Panc1 (cell line): ENCODE data around the gene ZNF214. TPM values are rescaled to one million over a fixed set of nuclear protein-coding genes. Genes with fewer than 3 reads are reported as not detected.

ENCODE experiments used
- ATAC-seq: fragments of 200-7000 bp; cut with Tn5 transposase; 2 replicates; pipeline ENCODE4 v1.9.1; 2020; ENCODE audit warnings: mild to moderate bottlenecking, moderate library complexity
- BruUV-seq: library from RNA; stranded (reverse); fragments of 400-500 nt; replicated peaks from 2 replicates; lab custom pipeline; 2021; lab: Mats Ljungman, UMichigan
- CTCF ChIA-PET: fragments of 300-600 bp; sonication (Branson Sonifier 250); formaldehyde crosslinking; loops from one replicate; lab custom pipeline; 2022; ENCODE audit warnings: antibody characterized with exemption; lab: Charles Lee
- POLR2A ChIA-PET: fragments of 300-600 bp; sonication (Branson Sonifier 250); formaldehyde crosslinking; loops from one replicate; lab custom pipeline; 2022; ENCODE audit warnings: antibody characterized with exemption; lab: Charles Lee
- DNase-seq: peaks from one replicate; pipeline ENCODE4 v3.0.0-alpha.2; 2010; ENCODE audit warnings: low read depth, low spot score
- H3K27ac ChIP-seq: 2 replicates; pipeline ENCODE4 v1.5.1; 2011; ENCODE audit warnings: mild to moderate bottlenecking, low read length, inconsistent platforms
- H3K27me3 ChIP-seq: fragments of 200-500 bp; sonication (Bioruptor generic); 2 replicates; pipeline ENCODE4 v1.6.0; 2014; ENCODE audit warnings: low read length, inconsistent platforms; ENCODE audit not compliant: control insufficient read depth, insufficient read depth
- H3K36me3 ChIP-seq: fragments of 200-500 bp; sonication (Bioruptor generic); 2 replicates; pipeline ENCODE4 v1.5.1; 2014; ENCODE audit warnings: inconsistent platforms, mild to moderate bottlenecking, low read length, moderate library complexity; ENCODE audit not compliant: control insufficient read depth, insufficient read depth
- H3K4me1 ChIP-seq: 2 replicates; pipeline ENCODE4 v1.5.1; 2011; ENCODE audit warnings: inconsistent platforms, mild to moderate bottlenecking, low read length, moderate library complexity; ENCODE audit not compliant: control insufficient read depth, insufficient read depth
- H3K4me3 ChIP-seq, 2 experiments: 2 replicates each; pipeline ENCODE4 v1.5.1; 2011 to 2012; ENCODE audit warnings: low read depth in 2 of 2, low read length in 2 of 2, mild to moderate bottlenecking in 2 of 2, inconsistent platforms in 1 of 2, moderate library complexity in 1 of 2
- H3K9me3 ChIP-seq: fragments of 200-500 bp; sonication (Bioruptor generic); 2 replicates; pipeline ENCODE4 v1.5.1; 2014; ENCODE audit warnings: low read depth, mild to moderate bottlenecking, inconsistent platforms, low read length, moderate library complexity; ENCODE audit not compliant: control insufficient read depth, insufficient read depth
- POLR2AphosphoS5 ChIP-seq: IDR thresholded peaks from 2 replicates; pipeline ENCODE4 v1.6.1; 2012; ENCODE audit warnings: mild to moderate bottlenecking, low read depth, low read length, moderate library complexity
- SIN3A ChIP-seq: IDR thresholded peaks from 2 replicates; pipeline ENCODE4 v1.6.1; 2012; ENCODE audit warnings: low read depth, mild to moderate bottlenecking, low read length, moderate library complexity, borderline replicate concordance; ENCODE audit not compliant: insufficient read depth
- TCF7L2 ChIP-seq: IDR thresholded peaks from 2 replicates; pipeline ENCODE4 v1.6.1; 2011; ENCODE audit warnings: mild to moderate bottlenecking, low read depth, low read length, inconsistent platforms
- in situ Hi-C: cut with HindIII; loops from 2 replicates; pipeline ENCODE4 v1.10.0; 2016; ENCODE audit warnings: low sequenced_read_pairs, low pct_unique_long_range_greater_than_20kb
- intact Hi-C: fragments of 100-400 bp; cut with micrococcal nuclease; formaldehyde crosslinking; loops from one replicate; pipeline ENCODE4 v1.10.0; 2022; ENCODE audit not compliant: unreplicated experiment
- total RNA-seq: library from RNA; stranded (reverse); gene quantifications from one replicate; pipeline ENCODE4 v1.2.1, GENCODE V29; 2021; ENCODE audit not compliant: unreplicated experiment
- TF ChIP-seq, protein P1 (sequence below): fragments of 450-650 bp; IDR thresholded peaks from 2 replicates; pipeline ENCODE4 v1.5.1; 2017; ENCODE audit warnings: mild to moderate bottlenecking
- TF ChIP-seq, protein P2 (sequence below), 2 experiments: IDR thresholded peaks; 2 replicates each; pipeline ENCODE4 v1.6.1; 2011 to 2012; ENCODE audit warnings: low read depth in 2 of 2, control low read depth in 1 of 2, low read length in 1 of 2, mild to moderate bottlenecking in 1 of 2, moderate library complexity in 1 of 2; ENCODE audit not compliant: insufficient read depth in 1 of 2

ZNF214 gene
- total RNA-seq, 1 experiment from 2014 or later = 3.0 TPM

DNA sequence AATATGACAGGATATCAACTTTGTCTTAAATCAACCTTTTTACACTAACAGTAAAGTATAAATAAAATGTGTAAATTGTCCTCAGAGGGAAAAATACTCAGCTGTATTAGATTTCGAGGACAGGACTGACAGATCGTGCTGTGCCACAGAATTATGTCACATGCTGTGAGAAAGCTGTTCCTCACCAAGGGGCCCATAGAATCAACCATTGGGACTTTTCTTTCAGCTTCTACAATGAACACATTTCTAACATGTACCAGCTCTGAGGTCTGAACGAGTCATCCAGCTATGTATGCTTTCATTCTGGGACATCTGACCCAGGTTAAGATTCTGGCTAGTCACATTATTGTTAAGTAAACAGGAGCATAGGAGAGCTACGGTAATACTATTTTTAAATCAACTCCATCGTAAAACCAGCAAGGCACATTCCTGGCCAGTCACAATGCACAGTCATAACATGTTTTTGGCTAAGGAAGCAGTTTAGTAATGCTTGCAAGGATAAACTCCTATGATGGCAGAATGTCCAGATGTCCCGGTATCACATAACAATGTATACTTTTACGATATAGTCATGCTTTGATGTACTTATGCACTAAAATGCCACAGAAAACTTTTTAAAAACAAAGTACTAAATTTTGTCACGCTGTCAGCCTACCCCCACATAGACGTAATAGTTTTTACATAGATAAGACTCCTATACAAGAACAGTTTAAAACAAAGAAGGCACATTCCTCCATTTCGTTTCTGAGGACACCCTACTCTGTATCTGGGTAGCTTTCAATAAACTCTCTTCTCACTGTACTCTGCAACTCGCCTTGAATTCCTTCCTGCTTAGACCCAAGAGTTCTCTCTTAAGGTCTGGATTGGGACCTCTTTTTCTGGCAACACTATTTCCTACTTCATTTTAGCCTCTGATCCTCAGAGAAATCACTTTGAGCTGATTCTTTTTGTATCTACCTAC, 27.4 kb downstream of the ZNF214 start:
- ChIA-PET POLR2A (no interaction called here), CTCF (no interaction called here)
- in situ Hi-C loops = no loop called here
- DNase-seq (peak; percentile 74), ATAC-seq (peak; percentile 54; the same call in 1 of the 2 replicates)
- Histone ChIP-seq H3K27ac (no peak overlapping the region), H3K9me3 (no peaks in the 10 kb centered on the region), H3K27me3 (no peaks in the 10 kb centered on the region), H3K4me1 (0 out of 2 replicates have a peak, but pooled peaks cover 5% of the 10 kb centered on the region), H3K36me3 (no peaks in the 10 kb centered on the region), H3K4me3 (no peak overlapping the region)
- intact Hi-C loops = no loop called here
- BruUV-seq = no TSS peak
- TF ChIP-seq SIN3A (no peak), TCF7L2 (no peak), POLR2AphosphoS5 (no peak)
- TF ChIP-seq, protein P1, sequence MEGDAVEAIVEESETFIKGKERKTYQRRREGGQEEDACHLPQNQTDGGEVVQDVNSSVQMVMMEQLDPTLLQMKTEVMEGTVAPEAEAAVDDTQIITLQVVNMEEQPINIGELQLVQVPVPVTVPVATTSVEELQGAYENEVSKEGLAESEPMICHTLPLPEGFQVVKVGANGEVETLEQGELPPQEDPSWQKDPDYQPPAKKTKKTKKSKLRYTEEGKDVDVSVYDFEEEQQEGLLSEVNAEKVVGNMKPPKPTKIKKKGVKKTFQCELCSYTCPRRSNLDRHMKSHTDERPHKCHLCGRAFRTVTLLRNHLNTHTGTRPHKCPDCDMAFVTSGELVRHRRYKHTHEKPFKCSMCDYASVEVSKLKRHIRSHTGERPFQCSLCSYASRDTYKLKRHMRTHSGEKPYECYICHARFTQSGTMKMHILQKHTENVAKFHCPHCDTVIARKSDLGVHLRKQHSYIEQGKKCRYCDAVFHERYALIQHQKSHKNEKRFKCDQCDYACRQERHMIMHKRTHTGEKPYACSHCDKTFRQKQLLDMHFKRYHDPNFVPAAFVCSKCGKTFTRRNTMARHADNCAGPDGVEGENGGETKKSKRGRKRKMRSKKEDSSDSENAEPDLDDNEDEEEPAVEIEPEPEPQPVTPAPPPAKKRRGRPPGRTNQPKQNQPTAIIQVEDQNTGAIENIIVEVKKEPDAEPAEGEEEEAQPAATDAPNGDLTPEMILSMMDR = no peak
- TF ChIP-seq, protein P2, sequence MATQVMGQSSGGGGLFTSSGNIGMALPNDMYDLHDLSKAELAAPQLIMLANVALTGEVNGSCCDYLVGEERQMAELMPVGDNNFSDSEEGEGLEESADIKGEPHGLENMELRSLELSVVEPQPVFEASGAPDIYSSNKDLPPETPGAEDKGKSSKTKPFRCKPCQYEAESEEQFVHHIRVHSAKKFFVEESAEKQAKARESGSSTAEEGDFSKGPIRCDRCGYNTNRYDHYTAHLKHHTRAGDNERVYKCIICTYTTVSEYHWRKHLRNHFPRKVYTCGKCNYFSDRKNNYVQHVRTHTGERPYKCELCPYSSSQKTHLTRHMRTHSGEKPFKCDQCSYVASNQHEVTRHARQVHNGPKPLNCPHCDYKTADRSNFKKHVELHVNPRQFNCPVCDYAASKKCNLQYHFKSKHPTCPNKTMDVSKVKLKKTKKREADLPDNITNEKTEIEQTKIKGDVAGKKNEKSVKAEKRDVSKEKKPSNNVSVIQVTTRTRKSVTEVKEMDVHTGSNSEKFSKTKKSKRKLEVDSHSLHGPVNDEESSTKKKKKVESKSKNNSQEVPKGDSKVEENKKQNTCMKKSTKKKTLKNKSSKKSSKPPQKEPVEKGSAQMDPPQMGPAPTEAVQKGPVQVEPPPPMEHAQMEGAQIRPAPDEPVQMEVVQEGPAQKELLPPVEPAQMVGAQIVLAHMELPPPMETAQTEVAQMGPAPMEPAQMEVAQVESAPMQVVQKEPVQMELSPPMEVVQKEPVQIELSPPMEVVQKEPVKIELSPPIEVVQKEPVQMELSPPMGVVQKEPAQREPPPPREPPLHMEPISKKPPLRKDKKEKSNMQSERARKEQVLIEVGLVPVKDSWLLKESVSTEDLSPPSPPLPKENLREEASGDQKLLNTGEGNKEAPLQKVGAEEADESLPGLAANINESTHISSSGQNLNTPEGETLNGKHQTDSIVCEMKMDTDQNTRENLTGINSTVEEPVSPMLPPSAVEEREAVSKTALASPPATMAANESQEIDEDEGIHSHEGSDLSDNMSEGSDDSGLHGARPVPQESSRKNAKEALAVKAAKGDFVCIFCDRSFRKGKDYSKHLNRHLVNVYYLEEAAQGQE (IDR thresholded peaks at IDR 0.05; ENCODE audit: insufficient read depth in 1 of 2, low read depth in 2 of 2, low read length in 1 of 2) = no peak

DNA sequence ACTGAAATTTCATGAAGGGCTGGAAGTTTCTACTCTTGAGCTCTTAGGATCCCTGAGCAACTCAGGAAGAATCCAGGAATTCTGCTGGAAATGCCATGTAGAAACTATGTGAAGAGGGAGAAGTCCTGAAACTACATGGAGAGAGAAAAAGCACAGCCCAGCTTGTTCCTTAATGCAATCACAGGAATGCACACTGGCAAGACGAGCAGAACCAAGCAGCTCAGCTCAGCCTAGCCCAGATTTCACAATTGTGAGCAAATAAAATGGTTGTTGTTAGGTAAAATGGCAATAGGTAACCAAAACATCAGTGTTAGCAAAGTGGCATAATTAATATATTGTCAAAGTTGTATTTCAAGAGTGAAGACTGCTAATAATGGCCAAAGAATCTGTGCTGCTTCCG, 28.1 kb downstream of the ZNF214 start:
- intact Hi-C loops (no loop called here), in situ Hi-C loops (no loop called here)
- CTCF ChIA-PET = no interaction called here
- TF ChIP-seq, protein P1 = no peak
- TF ChIP-seq SIN3A (no peak), TCF7L2 (no peak), POLR2AphosphoS5 (no peak)
- TF ChIP-seq, protein P2 (IDR thresholded peaks at IDR 0.05; ENCODE audit: insufficient read depth in 1 of 2, low read depth in 2 of 2, low read length in 1 of 2) = no peak
- Histone ChIP-seq H3K4me3 (no peak overlapping the region), H3K27ac (no peak overlapping the region), H3K36me3 (no peaks in the 10 kb centered on the region), H3K9me3 (no peaks in the 10 kb centered on the region), H3K4me1 (0 out of 2 replicates have a peak, but pooled peaks cover 5% of the 10 kb centered on the region), H3K27me3 (no peaks in the 10 kb centered on the region)
- POLR2A ChIA-PET = no interaction called here
- ATAC-seq = no peak
- DNase-seq = no peak
- no TSS peak for BruUV-seq
